HCT116 (cell line): ENCODE measurements around the gene CSNK1G1. TPM values are rescaled to one million over a fixed set of nuclear protein-coding genes. Genes with fewer than 3 reads are reported as not detected.

ENCODE experiments used
- ATAC-seq: fragments of 200-7000 bp; cut with Tn5 transposase; 2 replicates; pipeline ENCODE4 v1.9.1; 2020; ENCODE audit warnings: mild to moderate bottlenecking, moderate library complexity
- BruUV-seq: library from RNA; stranded (reverse); fragments of 400-500 nt; replicated peaks from 2 replicates; lab custom pipeline; 2021; lab: Mats Ljungman, UMichigan
- CTCF ChIA-PET: fragments of 300-600 bp; sonication (Branson Sonifier 250); formaldehyde crosslinking; loops from one replicate; lab custom pipeline; 2021; ENCODE audit warnings: antibody characterized with exemption; lab: Charles Lee
- POLR2A ChIA-PET: fragments of 300-600, 350-600 bp; sonication (Branson Sonifier 250); formaldehyde crosslinking; loops from one replicate; lab custom pipeline; 2021; ENCODE audit warnings: antibody characterized with exemption; lab: Charles Lee
- RAD21 ChIA-PET, 2 experiments: fragments of 300-600 bp; sonication (Branson Sonifier 250); formaldehyde crosslinking; loops; one replicate each; lab custom pipeline; 2023; ENCODE audit warnings: low total read pairs in 2 of 2; ENCODE audit not compliant: uncharacterized antibody in 2 of 2, unreplicated experiment in 2 of 2, low non-redundant PET in 1 of 2; lab: Charles Lee
- DNase-seq: peaks from one replicate; pipeline ENCODE4 v3.0.0-alpha.2; 2010; ENCODE audit warnings: low read depth, low spot score
- H2AFZ ChIP-seq: fragments of 200-600 bp; shearing (Covaris generic), sonication (generic); 2 replicates; pipeline ENCODE4 v1.6.1; 2017; ENCODE audit warnings: low read depth, mixed run types, mixed read lengths, antibody characterized with exemption, low read length; ENCODE audit not compliant: poor library complexity, severe bottlenecking
- H3K27ac ChIP-seq: 2 replicates; pipeline ENCODE4 v1.5.1; 2012; ENCODE audit warnings: low read depth, low read length
- H3K27me3 ChIP-seq: fragments of 200-600 bp; sonication (generic); 2 replicates; pipeline ENCODE4 v1.6.1; 2016; ENCODE audit warnings: mixed run types, low read length, mixed read lengths; ENCODE audit not compliant: insufficient read depth
- H3K36me3 ChIP-seq, 2 experiments: fragments of 200-500 bp in 1 of 2; fragments of 200-600 bp in 1 of 2; sonication (Bioruptor generic) in 1 of 2; sonication (generic) in 1 of 2; 2 replicates each; pipeline versions ENCODE4 v1.5.1 to v1.6.1; 2014 to 2016; ENCODE audit warnings: low read length in 2 of 2, inconsistent platforms in 1 of 2, mixed read lengths in 1 of 2, mixed run types in 1 of 2; ENCODE audit not compliant: insufficient read depth in 2 of 2, control insufficient read depth in 1 of 2
- H3K4me1 ChIP-seq, 2 experiments: fragments of 200-600 bp in 1 of 2; sonication (generic) in 1 of 2; 2 replicates each; pipeline versions ENCODE4 v1.5.1 to v1.6.1; 2012 to 2017; ENCODE audit warnings: low read length in 2 of 2, inconsistent platforms in 1 of 2, mild to moderate bottlenecking in 1 of 2, mixed read lengths in 1 of 2, mixed run types in 1 of 2, moderate library complexity in 1 of 2; ENCODE audit not compliant: insufficient read depth in 2 of 2, control insufficient read depth in 1 of 2
- H3K4me2 ChIP-seq: fragments of 200-600 bp; sonication (generic); 2 replicates; pipeline ENCODE4 v1.6.1; 2017; ENCODE audit warnings: mixed run types, low read length, mixed read lengths
- H3K4me3 ChIP-seq, 2 experiments: fragments of 200-600 bp in 1 of 2; sonication (generic) in 1 of 2; replicated peaks in 1 of 2; 2 replicates each; pipeline ENCODE4 v1.5.1; 2011 to 2016; ENCODE audit warnings: low read length in 2 of 2, control low read depth in 1 of 2, low read depth in 1 of 2, mild to moderate bottlenecking in 1 of 2, mixed read lengths in 1 of 2, mixed run types in 1 of 2
- H3K79me2 ChIP-seq: fragments of 200-600 bp; sonication (generic); 2 replicates; pipeline ENCODE4 v1.6.1; 2017; ENCODE audit warnings: mild to moderate bottlenecking, mixed run types, low read length, moderate library complexity, mixed read lengths; ENCODE audit not compliant: insufficient read depth
- H3K9ac ChIP-seq: fragments of 200-600 bp; sonication (generic); 2 replicates; pipeline ENCODE4 v1.6.1; 2016; ENCODE audit warnings: low read length, mixed read lengths
- H3K9me2 ChIP-seq: fragments of 200-600 bp; sonication (generic), shearing (Covaris generic); 2 replicates; pipeline ENCODE4 v1.6.1; 2017; ENCODE audit warnings: mixed run types, mild to moderate bottlenecking, moderate library complexity; ENCODE audit not compliant: insufficient read depth
- H3K9me3 ChIP-seq, 2 experiments: fragments of 200-500 bp in 1 of 2; fragments of 200-600 bp in 1 of 2; sonication (Bioruptor generic) in 1 of 2; sonication (generic) in 1 of 2; 2 replicates each; pipeline ENCODE4 v1.6.1; 2014 to 2017; ENCODE audit warnings: low read length in 2 of 2, mixed read lengths in 2 of 2, inconsistent platforms in 1 of 2, low read depth in 1 of 2, mild to moderate bottlenecking in 1 of 2, mixed run types in 1 of 2, moderate library complexity in 1 of 2; ENCODE audit not compliant: control insufficient read depth in 1 of 2, insufficient read depth in 1 of 2
- H4K20me1 ChIP-seq: fragments of 200-600 bp; sonication (generic), shearing (Covaris generic); 2 replicates; pipeline ENCODE4 v1.6.1; 2017; ENCODE audit warnings: mixed run types, mild to moderate bottlenecking, moderate library complexity; ENCODE audit not compliant: insufficient read depth
- JUND ChIP-seq: IDR thresholded peaks from 2 replicates; pipeline ENCODE4 v1.6.1; 2012
- POLR2AphosphoS5 ChIP-seq: IDR thresholded peaks from 2 replicates; pipeline ENCODE4 v1.6.1; 2011; ENCODE audit warnings: mild to moderate bottlenecking, low read depth, low read length, moderate library complexity
- RAD21 ChIP-seq: IDR thresholded peaks from 2 replicates; pipeline ENCODE4 v1.6.1; 2012; ENCODE audit warnings: low read depth, mild to moderate bottlenecking
- ZFX ChIP-seq: fragments of 450-650 bp; IDR thresholded peaks from 2 replicates; pipeline ENCODE4 v1.6.1; 2017
- intact Hi-C: fragments of 100-400 bp; cut with micrococcal nuclease; formaldehyde crosslinking; loops from 2 replicates; pipeline ENCODE4 v1.10.0; 2022
- total RNA-seq: library from RNA; stranded (reverse); gene quantifications from one replicate; pipeline ENCODE4 v1.2.1, GENCODE V29; 2021; ENCODE audit not compliant: unreplicated experiment
- TF ChIP-seq, protein P1 (sequence below), 3 experiments: fragments of 200-600 bp in 1 of 3; sonication (generic) in 1 of 3; IDR thresholded peaks in 2 of 3; conservative IDR thresholded peaks in 1 of 3; 2 replicates each; pipeline ENCODE4 v1.5.1; 2012 to 2017; ENCODE audit warnings: low read depth in 2 of 3, low read length in 2 of 3, antibody characterized with exemption in 1 of 3, borderline replicate concordance in 1 of 3, control low read depth in 1 of 3, mild to moderate bottlenecking in 1 of 3, mixed read lengths in 1 of 3, mixed run types in 1 of 3, moderate library complexity in 1 of 3; ENCODE audit not compliant: insufficient read depth in 1 of 3
- TF ChIP-seq, protein P2 (sequence below): IDR thresholded peaks from 2 replicates; pipeline ENCODE4 v1.6.1; 2012
- TF ChIP-seq, protein P3 (sequence below): IDR thresholded peaks from 2 replicates; pipeline ENCODE4 v1.6.1; 2012; ENCODE audit warnings: low read depth

CSNK1G1 gene
- total RNA-seq, 1 experiment from 2014 or later: 21.1 TPM

DNA sequence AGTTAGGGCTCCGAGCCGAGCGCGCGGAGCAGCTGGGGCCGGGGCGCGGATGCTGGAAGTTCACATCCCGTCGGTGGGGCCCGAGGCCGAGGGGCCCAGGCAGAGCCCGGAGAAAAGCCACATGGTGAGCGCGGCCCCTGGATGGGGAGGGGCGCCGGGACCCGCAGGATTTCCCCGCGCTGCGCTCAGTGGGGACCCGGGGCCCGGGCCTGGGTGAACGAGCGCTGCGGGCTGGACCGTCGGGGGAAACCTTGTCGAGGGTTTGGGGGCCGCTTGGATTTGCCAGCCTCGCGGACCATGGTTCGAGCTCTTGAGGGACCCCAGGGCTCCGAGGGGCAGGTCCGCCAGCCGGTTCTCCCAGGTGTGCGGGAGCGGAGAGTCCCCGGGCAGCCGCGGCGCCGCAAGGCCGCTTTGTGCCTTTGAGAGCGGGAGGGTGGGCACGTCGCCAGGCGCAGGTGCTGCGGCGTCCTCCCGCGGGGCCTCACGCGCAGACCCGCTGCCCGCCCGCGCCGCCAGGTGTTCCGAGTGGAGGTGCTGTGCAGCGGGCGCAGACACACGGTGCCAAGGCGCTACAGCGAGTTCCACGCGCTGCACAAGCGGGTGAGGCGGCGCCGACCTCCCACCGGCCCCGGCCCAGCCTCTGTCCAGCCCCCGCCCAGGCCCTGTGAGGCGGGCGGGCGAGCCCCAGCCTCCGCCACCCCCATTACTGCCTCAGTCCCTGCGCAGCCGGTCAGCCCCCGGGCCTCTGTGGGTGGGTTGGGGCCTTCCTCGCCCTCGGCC, 204.1 kb downstream of the CSNK1G1 start, which contains the start of gene SNX22:
Gene SNX22, plus strand, starts transcription at position 5 of the 780 bp plus-strand sequence. Its CDS starts 45 bp downstream, at position 50.
- H3K9ac ChIP-seq: peak within 1 kb of the TSS; percentile 72
- POLR2A ChIA-PET: interaction anchor here (0.6 to 2.7 kb wide), 3 partner anchors 11 to 60 kb away, joined by 3 to 12 read pairs (median 3); partner anchors contain the start of gene PPIB

More for the DNA sequence above, 204.1 kb downstream of the CSNK1G1 start, which contains the start of gene SNX22:
- H2AFZ ChIP-seq: peak within 1 kb of the TSS; percentile 67
- H3K36me3 ChIP-seq: peaks cover 12 to 18% of the 10 kb centered on the region in 2 experiments; a peak in 3 of 4 replicates
- H3K4me2 ChIP-seq: peak within 1 kb of the TSS; percentile 91
- H4K20me1 ChIP-seq: no peaks in the 10 kb centered on the region
- ATAC-seq: peak; percentile 11
- CTCF ChIA-PET: interaction anchor here (1.7 to 2.5 kb wide), 2 partner anchors 11 to 542 kb away, joined by 5 to 23 read pairs; partner anchors contain the start of gene PPIB
- H3K27ac ChIP-seq: peak within 1 kb of the TSS; percentile 53; the same call in 1 of the 2 replicates
- H3K9me2 ChIP-seq: no peaks in the 10 kb centered on the region
- H3K79me2 ChIP-seq: no peaks in the 10 kb centered on the region
- RAD21 ChIA-PET: no interaction called here
- no TSS peak for BruUV-seq
- H3K27me3 ChIP-seq: no peaks in the 10 kb centered on the region
- H3K4me1 ChIP-seq: peaks cover 6 to 35% of the 10 kb centered on the region in 2 experiments
- DNase-seq: no peak
- intact Hi-C loops: loop anchor here (5.0 kb wide), 3 partner anchors 55 to 540 kb away; partner anchors contain the start of genes CSNK1G1 and SNX1
- no peaks in the 10 kb centered on the region for H3K9me3 ChIP-seq
- no peak for TF ChIP-seq RAD21
- TF ChIP-seq, protein P1, sequence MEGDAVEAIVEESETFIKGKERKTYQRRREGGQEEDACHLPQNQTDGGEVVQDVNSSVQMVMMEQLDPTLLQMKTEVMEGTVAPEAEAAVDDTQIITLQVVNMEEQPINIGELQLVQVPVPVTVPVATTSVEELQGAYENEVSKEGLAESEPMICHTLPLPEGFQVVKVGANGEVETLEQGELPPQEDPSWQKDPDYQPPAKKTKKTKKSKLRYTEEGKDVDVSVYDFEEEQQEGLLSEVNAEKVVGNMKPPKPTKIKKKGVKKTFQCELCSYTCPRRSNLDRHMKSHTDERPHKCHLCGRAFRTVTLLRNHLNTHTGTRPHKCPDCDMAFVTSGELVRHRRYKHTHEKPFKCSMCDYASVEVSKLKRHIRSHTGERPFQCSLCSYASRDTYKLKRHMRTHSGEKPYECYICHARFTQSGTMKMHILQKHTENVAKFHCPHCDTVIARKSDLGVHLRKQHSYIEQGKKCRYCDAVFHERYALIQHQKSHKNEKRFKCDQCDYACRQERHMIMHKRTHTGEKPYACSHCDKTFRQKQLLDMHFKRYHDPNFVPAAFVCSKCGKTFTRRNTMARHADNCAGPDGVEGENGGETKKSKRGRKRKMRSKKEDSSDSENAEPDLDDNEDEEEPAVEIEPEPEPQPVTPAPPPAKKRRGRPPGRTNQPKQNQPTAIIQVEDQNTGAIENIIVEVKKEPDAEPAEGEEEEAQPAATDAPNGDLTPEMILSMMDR (IDR thresholded peaks at IDR 0.05 in 2 of 3, conservative IDR thresholded peaks at IDR 0.05 in 1 of 3; ENCODE audit: borderline replicate concordance in 1 of 3, insufficient read depth in 1 of 3, low read depth in 2 of 3, low read length in 2 of 3): no peak
- TF ChIP-seq JUND: no peak
- peak; percentile 61 for TF ChIP-seq POLR2AphosphoS5
- TF ChIP-seq ZFX: peak; percentile 64; the same call in 1 of the 2 replicates
- TF ChIP-seq, protein P2, sequence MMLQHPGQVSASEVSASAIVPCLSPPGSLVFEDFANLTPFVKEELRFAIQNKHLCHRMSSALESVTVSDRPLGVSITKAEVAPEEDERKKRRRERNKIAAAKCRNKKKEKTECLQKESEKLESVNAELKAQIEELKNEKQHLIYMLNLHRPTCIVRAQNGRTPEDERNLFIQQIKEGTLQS: no peak
- TF ChIP-seq, protein P3, sequence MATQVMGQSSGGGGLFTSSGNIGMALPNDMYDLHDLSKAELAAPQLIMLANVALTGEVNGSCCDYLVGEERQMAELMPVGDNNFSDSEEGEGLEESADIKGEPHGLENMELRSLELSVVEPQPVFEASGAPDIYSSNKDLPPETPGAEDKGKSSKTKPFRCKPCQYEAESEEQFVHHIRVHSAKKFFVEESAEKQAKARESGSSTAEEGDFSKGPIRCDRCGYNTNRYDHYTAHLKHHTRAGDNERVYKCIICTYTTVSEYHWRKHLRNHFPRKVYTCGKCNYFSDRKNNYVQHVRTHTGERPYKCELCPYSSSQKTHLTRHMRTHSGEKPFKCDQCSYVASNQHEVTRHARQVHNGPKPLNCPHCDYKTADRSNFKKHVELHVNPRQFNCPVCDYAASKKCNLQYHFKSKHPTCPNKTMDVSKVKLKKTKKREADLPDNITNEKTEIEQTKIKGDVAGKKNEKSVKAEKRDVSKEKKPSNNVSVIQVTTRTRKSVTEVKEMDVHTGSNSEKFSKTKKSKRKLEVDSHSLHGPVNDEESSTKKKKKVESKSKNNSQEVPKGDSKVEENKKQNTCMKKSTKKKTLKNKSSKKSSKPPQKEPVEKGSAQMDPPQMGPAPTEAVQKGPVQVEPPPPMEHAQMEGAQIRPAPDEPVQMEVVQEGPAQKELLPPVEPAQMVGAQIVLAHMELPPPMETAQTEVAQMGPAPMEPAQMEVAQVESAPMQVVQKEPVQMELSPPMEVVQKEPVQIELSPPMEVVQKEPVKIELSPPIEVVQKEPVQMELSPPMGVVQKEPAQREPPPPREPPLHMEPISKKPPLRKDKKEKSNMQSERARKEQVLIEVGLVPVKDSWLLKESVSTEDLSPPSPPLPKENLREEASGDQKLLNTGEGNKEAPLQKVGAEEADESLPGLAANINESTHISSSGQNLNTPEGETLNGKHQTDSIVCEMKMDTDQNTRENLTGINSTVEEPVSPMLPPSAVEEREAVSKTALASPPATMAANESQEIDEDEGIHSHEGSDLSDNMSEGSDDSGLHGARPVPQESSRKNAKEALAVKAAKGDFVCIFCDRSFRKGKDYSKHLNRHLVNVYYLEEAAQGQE: no peak
- TF ChIP-seq, all 23 proteins: peak for 2
- H3K4me3 ChIP-seq: peak within 1 kb of the TSS; percentile 77 to 78
